ENCODE results near the gene ENPP4. TPM values are rescaled to one million over a fixed set of nuclear protein-coding genes. Genes with fewer than 3 reads are reported as not detected.

Gene ENPP4
- polyA plus RNA-seq, 1 donor from 2014 or later, result 24.0 TPM

DNA sequence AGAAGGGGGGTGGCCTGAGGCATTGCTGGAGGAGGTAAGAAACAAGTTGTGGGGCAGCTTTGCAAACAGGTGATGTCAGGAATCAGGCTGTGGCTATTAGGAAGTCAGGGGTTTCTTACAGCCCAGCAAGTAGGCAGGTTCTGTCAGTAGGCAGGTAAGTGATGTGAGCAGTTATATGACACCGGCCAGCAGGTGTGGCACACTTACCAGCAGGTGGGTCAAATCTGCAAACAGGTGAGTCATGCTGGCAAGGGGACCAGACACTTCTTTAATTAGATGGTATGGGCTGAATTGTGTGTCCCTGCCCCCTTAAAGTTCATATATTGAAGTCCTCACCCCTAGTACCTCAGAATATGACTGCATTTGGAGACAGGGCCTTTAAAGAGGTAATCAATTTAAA, 16.4 kb upstream of the ENPP4 start:
- Histone ChIP-seq H4K20me1 (ENCODE audit: insufficient read depth) (no peaks in the 10 kb centered on the region), H3K9me2 (ENCODE audit: insufficient read depth, low read length) (no peaks in the 10 kb centered on the region), H2AFZ (ENCODE audit: low read depth, low read length) (no peak overlapping the region), H3K4me3 (ENCODE audit: low read length) (no peak overlapping the region), H3F3A (ENCODE audit: insufficient read depth, low read length, poor library complexity, severe bottlenecking) (no peaks in the 10 kb centered on the region), H3K4me2 (ENCODE audit: low read length) (no peak overlapping the region), H3K36me3 (ENCODE audit: insufficient read depth, low read length) (no peaks in the 10 kb centered on the region), H3K9ac (ENCODE audit: low read length) (no peak overlapping the region), H3K27ac (ENCODE audit: low read length) (no peak overlapping the region), H3K9me3 (ENCODE audit: low read length) (no peaks in the 10 kb centered on the region), H3K79me2 (replicated peaks; ENCODE audit: insufficient read depth, low read length) (no peaks in the 10 kb centered on the region), H3K27me3 (ENCODE audit: insufficient read depth, low read depth, low read length) (no peaks in the 10 kb centered on the region)
- TF ChIP-seq POLR2AphosphoS5 (IDR thresholded peaks at IDR 0.05) (no peak), CTCF (IDR thresholded peaks at IDR 0.05; ENCODE audit: poor library complexity, severe bottlenecking) (no peak), MXI1 (conservative IDR thresholded peaks at IDR 0.05; ENCODE audit: poor library complexity, severe bottlenecking) (no peak), EP300 (conservative IDR thresholded peaks at IDR 0.05; ENCODE audit: poor library complexity, severe bottlenecking) (no peak)
- TF ChIP-seq, protein P1, sequence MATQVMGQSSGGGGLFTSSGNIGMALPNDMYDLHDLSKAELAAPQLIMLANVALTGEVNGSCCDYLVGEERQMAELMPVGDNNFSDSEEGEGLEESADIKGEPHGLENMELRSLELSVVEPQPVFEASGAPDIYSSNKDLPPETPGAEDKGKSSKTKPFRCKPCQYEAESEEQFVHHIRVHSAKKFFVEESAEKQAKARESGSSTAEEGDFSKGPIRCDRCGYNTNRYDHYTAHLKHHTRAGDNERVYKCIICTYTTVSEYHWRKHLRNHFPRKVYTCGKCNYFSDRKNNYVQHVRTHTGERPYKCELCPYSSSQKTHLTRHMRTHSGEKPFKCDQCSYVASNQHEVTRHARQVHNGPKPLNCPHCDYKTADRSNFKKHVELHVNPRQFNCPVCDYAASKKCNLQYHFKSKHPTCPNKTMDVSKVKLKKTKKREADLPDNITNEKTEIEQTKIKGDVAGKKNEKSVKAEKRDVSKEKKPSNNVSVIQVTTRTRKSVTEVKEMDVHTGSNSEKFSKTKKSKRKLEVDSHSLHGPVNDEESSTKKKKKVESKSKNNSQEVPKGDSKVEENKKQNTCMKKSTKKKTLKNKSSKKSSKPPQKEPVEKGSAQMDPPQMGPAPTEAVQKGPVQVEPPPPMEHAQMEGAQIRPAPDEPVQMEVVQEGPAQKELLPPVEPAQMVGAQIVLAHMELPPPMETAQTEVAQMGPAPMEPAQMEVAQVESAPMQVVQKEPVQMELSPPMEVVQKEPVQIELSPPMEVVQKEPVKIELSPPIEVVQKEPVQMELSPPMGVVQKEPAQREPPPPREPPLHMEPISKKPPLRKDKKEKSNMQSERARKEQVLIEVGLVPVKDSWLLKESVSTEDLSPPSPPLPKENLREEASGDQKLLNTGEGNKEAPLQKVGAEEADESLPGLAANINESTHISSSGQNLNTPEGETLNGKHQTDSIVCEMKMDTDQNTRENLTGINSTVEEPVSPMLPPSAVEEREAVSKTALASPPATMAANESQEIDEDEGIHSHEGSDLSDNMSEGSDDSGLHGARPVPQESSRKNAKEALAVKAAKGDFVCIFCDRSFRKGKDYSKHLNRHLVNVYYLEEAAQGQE (IDR thresholded peaks at IDR 0.05; ENCODE audit: borderline replicate concordance), result no peak

GRCh38 chr6:46115634-46116033, 14.2 kb upstream of the ENPP4 start:
- Histone ChIP-seq H3K4me3 (ENCODE audit: low read length) (no peak overlapping the region), H4K20me1 (ENCODE audit: insufficient read depth) (no peaks in the 10 kb centered on the region), H3F3A (ENCODE audit: insufficient read depth, low read length, poor library complexity, severe bottlenecking) (no peaks in the 10 kb centered on the region), H3K9me3 (ENCODE audit: low read length) (no peaks in the 10 kb centered on the region), H3K4me2 (ENCODE audit: low read length) (no peak overlapping the region), H3K9me2 (ENCODE audit: insufficient read depth, low read length) (no peaks in the 10 kb centered on the region), H3K36me3 (ENCODE audit: insufficient read depth, low read length) (no peaks in the 10 kb centered on the region), H2AFZ (ENCODE audit: low read depth, low read length) (no peak overlapping the region), H3K27me3 (ENCODE audit: insufficient read depth, low read depth, low read length) (no peaks in the 10 kb centered on the region), H3K27ac (ENCODE audit: low read length) (no peak overlapping the region), H3K79me2 (replicated peaks; ENCODE audit: insufficient read depth, low read length) (no peaks in the 10 kb centered on the region), H3K9ac (ENCODE audit: low read length) (no peak overlapping the region)
- TF ChIP-seq RAD21 (conservative IDR thresholded peaks at IDR 0.05) (no peak), POLR2AphosphoS5 (IDR thresholded peaks at IDR 0.05) (no peak), MXI1 (conservative IDR thresholded peaks at IDR 0.05; ENCODE audit: poor library complexity, severe bottlenecking) (no peak), EP300 (conservative IDR thresholded peaks at IDR 0.05; ENCODE audit: poor library complexity, severe bottlenecking) (no peak), SMC3 (conservative IDR thresholded peaks at IDR 0.05; ENCODE audit: poor library complexity) (no peak), TAF1 (IDR thresholded peaks at IDR 0.05; ENCODE audit: low read depth) (no peak), EZH2 (IDR thresholded peaks at IDR 0.05; ENCODE audit: borderline replicate concordance, insufficient read depth, low read length, poor library complexity, severe bottlenecking) (no peak)
- TF ChIP-seq, protein P1 (IDR thresholded peaks at IDR 0.05; ENCODE audit: borderline replicate concordance), result no peak

Measured in neural cell (in vitro differentiated cells).